ENCODE data around the gene APBA3. TPM values are rescaled to one million over a fixed set of nuclear protein-coding genes. Genes with fewer than 3 reads are reported as not detected.

APBA3 gene
- total RNA-seq, 4 donors from 2014 or later = 12.5 to 30.4 (median 21.3) TPM

- Histone ChIP-seq H3K36me3 (no peaks in the 10 kb centered on the region), H3K9me3 (peaks cover 0 to 8% (median 0%) of the 10 kb centered on the region in 3 donors), H3K4me1 (no peaks in the 10 kb centered on the region), H3K27me3 (peaks cover 36% of the 10 kb centered on the region), H3K4me3 (no peak overlapping the region), H3K27ac (no peak overlapping the region)
- TF ChIP-seq EP300 (IDR thresholded peaks at IDR 0.05) = no peak
- TF ChIP-seq POLR2AphosphoS5 (IDR thresholded peaks at IDR 0.05) = no peak
- no peak for TF ChIP-seq POLR2A (IDR thresholded peaks at IDR 0.05)
- TF ChIP-seq CTCF (IDR thresholded peaks at IDR 0.05) = no peak
- ATAC-seq = no peak
- WGBS, 2 donors (ENCODE audit: low coverage in 1 of 2) = no CpG with 5 or more reads among the region's 5 CpGs
Measured at GRCh38 chr19:3775831-3776230, 14.3 kb upstream of the APBA3 start.

GRCh38 chr19:3775374-3775711 is 13.9 kb upstream of the APBA3 start:
- Histone ChIP-seq H3K36me3 (peaks cover 0 to 2% of the 10 kb centered on the region in 2 donors), H3K27ac (no peak overlapping the region), H3K9me3 (peaks cover 0 to 3% (median 0%) of the 10 kb centered on the region in 3 donors), H3K27me3 (peaks cover 36% of the 10 kb centered on the region), H3K4me3 (no peak overlapping the region), H3K4me1 (no peaks in the 10 kb centered on the region)
- TF ChIP-seq POLR2AphosphoS5 (IDR thresholded peaks at IDR 0.05) = no peak
- no peak for TF ChIP-seq CTCF (IDR thresholded peaks at IDR 0.05)
- TF ChIP-seq EP300 (IDR thresholded peaks at IDR 0.05) = no peak
- TF ChIP-seq POLR2A (IDR thresholded peaks at IDR 0.05) = no peak
- WGBS, 2 donors (ENCODE audit: low coverage in 1 of 2) = no CpG with 5 or more reads among the region's 2 CpGs
- no peak for ATAC-seq

GRCh38 chr19:3774621-3775373 is 13.3 kb upstream of the APBA3 start:
- H3K9me3 ChIP-seq = no peaks in the 10 kb centered on the region
- WGBS, 2 donors (ENCODE audit: low coverage in 1 of 2) = 73 to 80% methylated on average over 3 of the region's 25 CpGs
- no peak overlapping the region for H3K27ac ChIP-seq
- TF ChIP-seq CTCF (IDR thresholded peaks at IDR 0.05) (no peak), EP300 (IDR thresholded peaks at IDR 0.05) (no peak), POLR2A (IDR thresholded peaks at IDR 0.05) (no peak), POLR2AphosphoS5 (IDR thresholded peaks at IDR 0.05) (no peak)
- peaks cover 0 to 7% of the 10 kb centered on the region in 2 donors for H3K36me3 ChIP-seq
- peaks cover 36% of the 10 kb centered on the region for H3K27me3 ChIP-seq
- ATAC-seq = no peak
- H3K4me3 ChIP-seq = no peak overlapping the region
- no peaks in the 10 kb centered on the region for H3K4me1 ChIP-seq

- H3K36me3 ChIP-seq = peaks cover 0 to 15% of the 10 kb centered on the region in 2 donors
- no peak for ATAC-seq
- no peaks in the 10 kb centered on the region for H3K4me1 ChIP-seq
- no peak for TF ChIP-seq EP300 (IDR thresholded peaks at IDR 0.05)
- TF ChIP-seq POLR2AphosphoS5 (IDR thresholded peaks at IDR 0.05) = no peak
- TF ChIP-seq CTCF (IDR thresholded peaks at IDR 0.05) = no peak
- no peak for TF ChIP-seq POLR2A (IDR thresholded peaks at IDR 0.05)
- peaks cover 29% of the 10 kb centered on the region for H3K27me3 ChIP-seq
- WGBS, 2 donors (ENCODE audit: low coverage in 1 of 2) = 84% methylated on average over 3 of the region's 12 CpGs; no CpG with 5 or more reads in 1 of the 2 donors
- H3K9me3 ChIP-seq = no peaks in the 10 kb centered on the region
- no peak overlapping the region for H3K27ac ChIP-seq
- H3K4me3 ChIP-seq = no peak overlapping the region
Measured at GRCh38 chr19:3773814-3774515, 12.5 kb upstream of the APBA3 start.
